Sigmoid colon (tissue), 4 donors: ENCODE measurements around the gene MUC5AC.

ENCODE experiments used
- CTCF ChIP-seq, 4 experiments: fragments of 450-650 bp in 3 of 4; fragments of 200-600 bp in 1 of 4; IDR thresholded peaks; one replicate each; pipeline ENCODE4 v1.5.1; 2016 to 2019; ENCODE audit warnings: antibody characterized with exemption in 4 of 4, mild to moderate bottlenecking in 3 of 4, moderate library complexity in 2 of 4
- POLR2A ChIP-seq, 2 donors: fragments of 450-650 bp; IDR thresholded peaks; one replicate each; pipeline ENCODE4 v1.6.1; 2016; ENCODE audit warnings: antibody characterized with exemption in 2 of 2, mild to moderate bottlenecking in 2 of 2, moderate library complexity in 2 of 2
- POLR2AphosphoS5 ChIP-seq, 4 donors: sonication (generic); formaldehyde crosslinking; IDR thresholded peaks; one replicate each; pipeline ENCODE4 v1.6.1; 2017; ENCODE audit warnings: antibody characterized with exemption in 4 of 4

GRCh38 chr11:1168721-1169161 lies 11.0 kb downstream of the MUC5AC start:
- no peak for TF ChIP-seq POLR2A (IDR thresholded peaks at IDR 0.05)
- TF ChIP-seq CTCF (IDR thresholded peaks at IDR 0.05) = no peak
- TF ChIP-seq POLR2AphosphoS5 (IDR thresholded peaks at IDR 0.05) = no peak
